Measurements from ENCODE around the gene PNISR.

The PNISR gene

GRCh38 chr6:99359800-99360199 lies 65.3 kb downstream of the PNISR start:
- TF ChIP-seq CTCF (IDR thresholded peaks at IDR 0.05; ENCODE audit: control insufficient read depth, extremely low read depth, insufficient read depth) = no peak
- no peak for DNase-seq (ENCODE audit: low read depth)
- H3K4me3 ChIP-seq (ENCODE audit: low read depth, low read length) = no peak overlapping the region

GRCh38 chr6:99356641-99357040 lies 68.5 kb downstream of the PNISR start:
- H3K4me3 ChIP-seq (ENCODE audit: low read depth, low read length) = no peak overlapping the region
- no peak for DNase-seq (ENCODE audit: low read depth)
- TF ChIP-seq CTCF (IDR thresholded peaks at IDR 0.05; ENCODE audit: control insufficient read depth, extremely low read depth, insufficient read depth) = no peak

- TF ChIP-seq CTCF (IDR thresholded peaks at IDR 0.05; ENCODE audit: control insufficient read depth, extremely low read depth, insufficient read depth) = no peak
- H3K4me3 ChIP-seq (ENCODE audit: low read depth, low read length) = no peak overlapping the region
- DNase-seq (ENCODE audit: low read depth) = no peak
These were observed 70.1 kb downstream of the PNISR start for GRCh38 chr6:99354983-99355382.

- DNase-seq (ENCODE audit: low read depth) = no peak
- TF ChIP-seq CTCF (IDR thresholded peaks at IDR 0.05; ENCODE audit: control insufficient read depth, extremely low read depth, insufficient read depth) = no peak
- H3K4me3 ChIP-seq (ENCODE audit: low read depth, low read length) = no peak overlapping the region
These were observed 72.0 kb downstream of the PNISR start for GRCh38 chr6:99353126-99353525.

GRCh38 chr6:99350573-99350972 lies 74.5 kb downstream of the PNISR start:
- TF ChIP-seq CTCF (IDR thresholded peaks at IDR 0.05; ENCODE audit: control insufficient read depth, extremely low read depth, insufficient read depth) = no peak
- peak overlapping the region; percentile 61 for H3K4me3 ChIP-seq (ENCODE audit: low read depth, low read length)
- no peak for DNase-seq (ENCODE audit: low read depth)

GRCh38 chr6:99349171-99350141 lies 75.7 kb downstream of the PNISR start, which contains the start of gene FAXC:
Gene FAXC (minus strand): TSS chr6:99349674. CDS start chr6:99349372, 302 bp downstream.
- peak; percentile 55 for TF ChIP-seq CTCF (IDR thresholded peaks at IDR 0.05; ENCODE audit: control insufficient read depth, extremely low read depth, insufficient read depth)
- peak; percentile 36 for DNase-seq (ENCODE audit: low read depth)
- peak within 1 kb of the TSS; percentile 61 for H3K4me3 ChIP-seq (ENCODE audit: low read depth, low read length)

Data from LNCaP clone FGC (cell line).